Esophagus (tissue), 2 donors: ENCODE measurements around the gene SND1. TPM values are rescaled to one million over a fixed set of nuclear protein-coding genes. Genes with fewer than 3 reads are reported as not detected.

ENCODE experiments used
- H3K27ac ChIP-seq, 2 donors: one replicate each; pipeline ENCODE4 v1.5.1; 2013; ENCODE audit warnings: low read depth in 2 of 2, mild to moderate bottlenecking in 2 of 2, inconsistent platforms in 1 of 2, low read length in 1 of 2, moderate library complexity in 1 of 2
- H3K27me3 ChIP-seq, 2 donors: one replicate each; pipeline ENCODE4 v1.6.1; 2013; ENCODE audit warnings: low read length in 2 of 2, control low read depth in 1 of 2, mild to moderate bottlenecking in 1 of 2; ENCODE audit not compliant: insufficient read depth in 2 of 2, control insufficient read depth in 1 of 2
- H3K36me3 ChIP-seq, 2 donors: one replicate each; pipeline ENCODE4 v1.6.1; 2013; ENCODE audit warnings: low read length in 1 of 2; ENCODE audit not compliant: control insufficient read depth in 2 of 2, insufficient read depth in 2 of 2
- H3K4me1 ChIP-seq, 2 donors: one replicate each; pipeline ENCODE4 v1.6.1; 2013; ENCODE audit warnings: low read length in 1 of 2; ENCODE audit not compliant: control insufficient read depth in 2 of 2, insufficient read depth in 2 of 2
- H3K4me3 ChIP-seq, 2 donors: one replicate each; pipeline ENCODE4 v1.5.1; 2013; ENCODE audit warnings: low read length in 2 of 2, mild to moderate bottlenecking in 2 of 2, low read depth in 1 of 2, moderate library complexity in 1 of 2
- H3K9me3 ChIP-seq, 2 donors: one replicate each; pipeline ENCODE4 v1.6.1; 2013; ENCODE audit warnings: mild to moderate bottlenecking in 2 of 2, low read depth in 1 of 2, low read length in 1 of 2, moderate library complexity in 1 of 2; ENCODE audit not compliant: control insufficient read depth in 2 of 2, insufficient read depth in 1 of 2
- WGBS, 2 donors: extraction: QIAGEN DNeasy Blood & Tissue Kit; methylation state at CpG; one replicate each; pipeline ENCODE4 v1.1.7; 2013; 5-methylcytosine and 5-hydroxymethylcytosine counted together
- polyA plus RNA-seq, 2 donors: library from polyadenylated mRNA; stranded (reverse); fragments of 200-250 nt; gene quantifications; one replicate each; pipeline ENCODE4 v1.2.3, GENCODE V29; 2013
- donor health status: healthy with polysubstance abuse.
- donor health status: Bipolar disorder and iron deficiency.

SND1 gene
- polyA plus RNA-seq, 2 donors, result 23.1 to 44.4 TPM

GRCh38 chr7:127941476-127942210, 289.6 kb downstream of the SND1 start:
- Histone ChIP-seq H3K27me3 (no peaks in the 10 kb centered on the region), H3K36me3 (peaks cover 2% of the 10 kb centered on the region in 2 donors), H3K4me3 (no peak overlapping the region), H3K27ac (no peak overlapping the region), H3K4me1 (no peaks in the 10 kb centered on the region), H3K9me3 (no peaks in the 10 kb centered on the region)
- 95% methylated on average over 8 of the region's 8 CpGs for WGBS, 2 donors

DNA sequence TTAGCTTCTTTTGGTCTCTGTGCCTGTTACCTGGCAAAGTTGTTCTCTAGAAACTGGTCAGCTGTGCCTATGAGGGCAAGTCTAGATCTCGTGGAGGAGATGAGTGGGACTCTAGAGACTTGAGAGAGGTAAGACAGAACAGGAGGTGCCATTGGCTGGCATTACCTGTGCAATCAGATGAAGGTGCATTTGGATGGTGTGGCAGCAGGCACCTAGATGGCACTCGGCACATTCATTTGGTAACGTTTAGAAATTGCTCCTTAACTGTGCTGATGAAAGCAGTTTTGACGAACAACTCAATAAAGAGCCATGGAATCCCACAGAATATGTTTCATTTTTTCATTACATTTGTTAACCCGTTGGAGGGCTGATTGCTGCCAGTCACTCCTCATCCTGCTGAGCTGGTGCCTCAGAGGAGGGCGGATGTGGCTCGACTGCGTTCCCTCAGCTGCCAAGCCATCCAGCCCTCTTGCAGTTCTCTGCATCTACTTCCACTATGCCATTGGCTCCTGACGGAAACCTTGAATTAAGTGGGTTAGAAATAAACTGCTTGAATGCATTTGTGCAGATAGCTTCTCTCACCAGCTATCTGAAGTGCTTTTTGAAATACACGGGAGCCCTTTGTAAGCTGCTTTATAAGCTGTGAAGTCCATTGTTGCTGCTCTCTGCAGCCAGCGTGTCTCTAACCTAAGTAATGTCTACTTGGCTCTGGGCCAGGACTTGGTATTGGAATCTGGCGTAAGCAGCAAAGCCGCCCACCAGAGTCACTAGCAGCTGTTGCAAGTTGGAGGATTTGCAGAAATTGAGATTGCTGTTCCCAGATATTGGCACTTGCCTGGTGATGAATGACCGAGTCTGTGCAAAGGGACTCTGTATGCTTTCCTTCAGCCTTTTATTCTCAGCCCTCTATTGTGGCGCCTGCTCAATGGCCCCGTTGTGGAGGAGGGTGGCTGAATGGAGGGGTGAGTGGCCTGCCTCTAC, 291.8 kb downstream of the SND1 start:
- Histone ChIP-seq H3K36me3 (peaks cover 2% of the 10 kb centered on the region in 2 donors), H3K4me1 (no peaks in the 10 kb centered on the region), H3K4me3 (no peak overlapping the region), H3K27ac (no peak overlapping the region), H3K27me3 (no peaks in the 10 kb centered on the region), H3K9me3 (no peaks in the 10 kb centered on the region)
- 84 to 85% methylated on average over 16 of the region's 16 CpGs for WGBS, 2 donors

DNA sequence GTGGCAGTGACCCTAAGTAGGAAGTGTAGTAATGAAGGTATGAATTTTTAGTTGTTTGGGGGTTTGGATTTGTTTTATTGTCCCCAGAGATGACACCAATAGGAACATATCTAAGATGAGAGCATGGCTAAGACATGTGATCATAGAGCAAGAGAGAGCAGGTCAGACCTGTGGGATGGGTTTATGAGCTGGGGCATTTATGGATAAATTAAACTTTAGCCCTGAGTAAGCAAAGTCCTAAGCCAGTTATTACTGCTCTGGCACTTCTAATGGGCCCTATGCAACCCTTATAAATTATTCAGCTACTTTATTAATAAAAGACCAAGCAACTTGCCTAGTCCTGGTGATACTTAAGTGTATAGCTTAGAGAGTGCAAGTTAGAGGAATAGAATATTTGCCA, 294.1 kb downstream of the SND1 start:
- H3K4me3 ChIP-seq, result no peak overlapping the region
- peaks cover 0 to 2% of the 10 kb centered on the region in 2 donors for H3K36me3 ChIP-seq
- H3K4me1 ChIP-seq, result no peaks in the 10 kb centered on the region
- H3K9me3 ChIP-seq, result no peaks in the 10 kb centered on the region
- no peaks in the 10 kb centered on the region for H3K27me3 ChIP-seq
- no peak overlapping the region for H3K27ac ChIP-seq

- Histone ChIP-seq H3K27me3 (no peaks in the 10 kb centered on the region), H3K27ac (no peak overlapping the region), H3K36me3 (peaks cover 0 to 2% of the 10 kb centered on the region in 2 donors), H3K4me1 (no peaks in the 10 kb centered on the region), H3K9me3 (no peaks in the 10 kb centered on the region), H3K4me3 (no peak overlapping the region)
- 93 to 97% methylated on average over 1 of the region's 1 CpG for WGBS, 2 donors
Observed at GRCh38 chr7:127946847-127947246, 294.9 kb downstream of the SND1 start.

- H3K4me3 ChIP-seq, result no peak overlapping the region
- no peak overlapping the region for H3K27ac ChIP-seq
- H3K27me3 ChIP-seq, result no peaks in the 10 kb centered on the region
- H3K4me1 ChIP-seq, result no peaks in the 10 kb centered on the region
- WGBS, 2 donors, result 90 to 98% methylated on average over 2 of the region's 2 CpGs
- H3K36me3 ChIP-seq, result peaks cover 2 to 3% of the 10 kb centered on the region in 2 donors
- no peaks in the 10 kb centered on the region for H3K9me3 ChIP-seq
Observed at GRCh38 chr7:127948312-127948711, 296.3 kb downstream of the SND1 start.

DNA sequence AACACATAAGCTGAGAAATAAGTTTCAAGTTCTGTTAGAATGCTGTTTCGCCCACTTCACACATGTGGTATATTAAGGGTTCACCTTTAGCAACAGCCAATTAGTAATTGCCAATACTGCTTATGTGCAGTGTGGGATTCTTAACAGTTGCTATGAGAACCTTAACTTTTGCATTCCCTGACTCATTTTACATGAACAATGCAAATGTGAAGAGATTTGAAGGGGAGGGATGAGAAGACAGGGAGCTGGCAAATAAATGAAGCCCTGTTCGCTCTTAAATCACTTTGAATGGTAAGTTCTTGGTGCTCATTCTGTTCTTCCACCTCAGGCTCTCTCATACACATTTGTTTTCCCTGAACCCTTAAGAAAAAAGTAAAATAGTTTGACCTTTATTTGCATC, 296.9 kb downstream of the SND1 start:
- no peak overlapping the region for H3K27ac ChIP-seq
- peaks cover 0 to 3% of the 10 kb centered on the region in 2 donors for H3K36me3 ChIP-seq

GRCh38 chr7:127949769-127950222, 297.8 kb downstream of the SND1 start:
- Histone ChIP-seq H3K36me3 (peaks cover 0 to 3% of the 10 kb centered on the region in 2 donors), H3K9me3 (no peaks in the 10 kb centered on the region), H3K27ac (no peak overlapping the region), H3K27me3 (no peaks in the 10 kb centered on the region), H3K4me3 (no peak overlapping the region), H3K4me1 (no peaks in the 10 kb centered on the region)
- 63 to 94% methylated on average over 1 of the region's 1 CpG for WGBS, 2 donors

More for the DNA sequence above, 296.9 kb downstream of the SND1 start:
- Histone ChIP-seq H3K4me3 (no peak overlapping the region), H3K4me1 (no peaks in the 10 kb centered on the region), H3K9me3 (no peaks in the 10 kb centered on the region), H3K27me3 (no peaks in the 10 kb centered on the region)
- WGBS, 2 donors, result 99% methylated on average over 2 of the region's 2 CpGs

DNA sequence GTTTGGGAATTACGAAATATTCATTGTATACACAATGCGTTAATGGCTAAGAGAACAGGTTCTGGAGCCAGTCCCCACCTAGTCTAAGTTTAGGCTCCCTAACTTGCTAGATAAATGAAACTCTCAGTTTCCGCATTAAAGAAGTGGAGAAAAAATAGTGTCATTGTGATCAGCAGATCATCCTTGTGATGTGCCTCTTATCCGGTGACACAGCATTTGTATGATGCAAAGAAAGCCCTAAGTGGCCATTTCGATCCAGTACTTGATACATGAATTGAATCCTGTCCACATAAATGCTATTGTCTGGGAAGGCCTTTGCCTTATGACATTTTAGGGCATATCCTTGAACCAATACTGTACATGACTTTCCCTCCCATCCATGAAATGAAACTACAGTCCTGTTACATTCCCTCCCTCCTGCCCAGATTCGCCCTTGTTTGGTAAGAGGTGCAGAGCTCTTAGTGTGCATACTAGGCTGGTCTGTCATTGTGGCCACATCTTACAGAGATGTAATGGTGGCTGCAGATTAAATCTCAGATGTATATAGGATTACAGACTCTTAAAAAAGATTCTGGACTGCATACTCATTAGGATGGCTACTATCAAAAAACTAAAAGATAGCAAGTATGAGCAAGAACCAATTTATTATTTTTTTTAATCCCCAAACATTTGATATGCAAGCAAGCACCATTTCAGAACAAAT, 298.4 kb downstream of the SND1 start:
- 85 to 91% methylated on average over 6 of the region's 6 CpGs for WGBS, 2 donors
- H3K27me3 ChIP-seq, result no peaks in the 10 kb centered on the region
- no peaks in the 10 kb centered on the region for H3K9me3 ChIP-seq

More for the DNA sequence above, 298.4 kb downstream of the SND1 start:
- Histone ChIP-seq H3K4me1 (no peaks in the 10 kb centered on the region), H3K27ac (no peak overlapping the region), H3K36me3 (peaks cover 0 to 3% of the 10 kb centered on the region in 2 donors), H3K4me3 (no peak overlapping the region)
